ENCODE results near the gene MCMBP. TPM values are rescaled to one million over a fixed set of nuclear protein-coding genes. Genes with fewer than 3 reads are reported as not detected.

Gene MCMBP
- total and polyA plus RNA-seq, 8 donors: 7.5 to 22.8 (median 16.0) TPM

DNA sequence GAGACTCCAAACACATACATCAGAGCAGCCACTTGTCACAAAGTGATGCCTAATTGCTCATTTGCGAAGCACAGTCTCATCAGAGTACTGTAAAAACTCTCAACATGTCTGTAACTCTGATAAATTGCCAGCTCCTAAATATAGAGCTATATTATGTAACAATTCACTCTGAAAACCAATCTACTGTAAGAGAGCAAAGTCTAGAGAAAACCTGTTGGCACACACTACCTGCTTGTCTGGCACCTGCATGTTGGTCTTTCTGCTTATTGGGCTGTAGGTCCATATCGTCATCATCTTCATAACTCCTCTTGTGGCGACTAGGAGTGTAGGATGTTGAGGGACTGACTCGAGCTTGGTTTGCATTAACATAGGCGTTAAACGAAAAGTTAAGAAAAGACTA, 19.8 kb downstream of the MCMBP start:
- Histone ChIP-seq H3K9me3 (no peaks in the 10 kb centered on the region), H3K27ac (no peak overlapping the region), H3K27me3 (no peaks in the 10 kb centered on the region), H3K36me3 (peaks cover 0 to 11% (median 5%) of the 10 kb centered on the region in 3 donors), H3K4me1 (peaks cover 0 to 3% (median 0%) of the 10 kb centered on the region in 3 donors), H3K4me3 (no peak overlapping the region)
- ATAC-seq (peak; percentile 28 to 79 (median 55)), DNase-seq (peak in 1 of 6 donors; percentile 17), FAIRE-seq (peak; percentile 32)
- TF ChIP-seq, protein P1, sequence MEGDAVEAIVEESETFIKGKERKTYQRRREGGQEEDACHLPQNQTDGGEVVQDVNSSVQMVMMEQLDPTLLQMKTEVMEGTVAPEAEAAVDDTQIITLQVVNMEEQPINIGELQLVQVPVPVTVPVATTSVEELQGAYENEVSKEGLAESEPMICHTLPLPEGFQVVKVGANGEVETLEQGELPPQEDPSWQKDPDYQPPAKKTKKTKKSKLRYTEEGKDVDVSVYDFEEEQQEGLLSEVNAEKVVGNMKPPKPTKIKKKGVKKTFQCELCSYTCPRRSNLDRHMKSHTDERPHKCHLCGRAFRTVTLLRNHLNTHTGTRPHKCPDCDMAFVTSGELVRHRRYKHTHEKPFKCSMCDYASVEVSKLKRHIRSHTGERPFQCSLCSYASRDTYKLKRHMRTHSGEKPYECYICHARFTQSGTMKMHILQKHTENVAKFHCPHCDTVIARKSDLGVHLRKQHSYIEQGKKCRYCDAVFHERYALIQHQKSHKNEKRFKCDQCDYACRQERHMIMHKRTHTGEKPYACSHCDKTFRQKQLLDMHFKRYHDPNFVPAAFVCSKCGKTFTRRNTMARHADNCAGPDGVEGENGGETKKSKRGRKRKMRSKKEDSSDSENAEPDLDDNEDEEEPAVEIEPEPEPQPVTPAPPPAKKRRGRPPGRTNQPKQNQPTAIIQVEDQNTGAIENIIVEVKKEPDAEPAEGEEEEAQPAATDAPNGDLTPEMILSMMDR (IDR thresholded peaks at IDR 0.05): no peak
- intact Hi-C loops (cut with DNase I): no loop called here
- 50 to 53% methylated on average over 6 of the region's 6 CpGs for WGBS, 2 donors

GRCh38 chr10:119852277-119852676, 20.4 kb downstream of the MCMBP start:
- intact Hi-C loops (cut with DNase I): no loop called here
- Histone ChIP-seq H3K9me3 (no peaks in the 10 kb centered on the region), H3K36me3 (peaks cover 0 to 11% (median 11%) of the 10 kb centered on the region in 3 donors), H3K4me3 (no peak overlapping the region), H3K4me1 (peaks cover 0 to 3% (median 0%) of the 10 kb centered on the region in 3 donors), H3K27ac (no peak overlapping the region), H3K27me3 (no peaks in the 10 kb centered on the region)
- TF ChIP-seq, protein P1 (IDR thresholded peaks at IDR 0.05): no peak
- FAIRE-seq (no peak), DNase-seq (no peak), ATAC-seq (no peak)
- 95% methylated on average over 6 of the region's 6 CpGs for WGBS, 2 donors

DNA sequence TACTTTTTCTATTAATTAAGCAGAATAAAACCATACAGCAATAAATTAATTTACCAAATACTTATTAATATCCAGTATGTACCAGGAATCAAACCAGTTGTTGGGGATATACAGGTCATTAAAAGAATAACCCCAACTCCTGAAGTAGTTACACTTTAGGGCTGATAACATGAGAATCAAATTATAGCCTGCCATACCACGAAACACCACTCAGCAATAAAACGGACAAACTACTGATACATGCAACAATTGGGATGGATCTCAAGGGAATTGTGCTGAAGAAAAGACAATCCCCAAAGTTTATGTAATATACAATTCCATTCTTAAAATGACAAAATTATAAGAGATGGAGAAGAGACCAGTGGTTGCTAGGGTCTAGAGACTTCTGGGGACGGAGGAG, 22.7 kb downstream of the MCMBP start:
- no peak for ATAC-seq
- intact Hi-C loops (cut with DNase I): no loop called here
- 96 to 98% methylated on average over 3 of the region's 3 CpGs for WGBS, 2 donors
- H3K4me1 ChIP-seq: peaks cover 0 to 3% (median 0%) of the 10 kb centered on the region in 3 donors
- H3K36me3 ChIP-seq: peaks cover 0 to 33% (median 23%) of the 10 kb centered on the region in 3 donors
- TF ChIP-seq, protein P1 (IDR thresholded peaks at IDR 0.05): no peak
- no peak overlapping the region for H3K27ac ChIP-seq
- H3K4me3 ChIP-seq: no peak overlapping the region
- H3K27me3 ChIP-seq: no peaks in the 10 kb centered on the region
- H3K9me3 ChIP-seq: no peaks in the 10 kb centered on the region
- no peak for FAIRE-seq
- no peak for DNase-seq

GRCh38 chr10:119849031-119849789, 23.4 kb downstream of the MCMBP start:
- no peak for ATAC-seq
- 82 to 84% methylated on average over 6 of the region's 6 CpGs for WGBS, 2 donors
- FAIRE-seq: no peak

More at GRCh38 chr10:119849031-119849789, 23.4 kb downstream of the MCMBP start:
- Histone ChIP-seq H3K9me3 (no peaks in the 10 kb centered on the region), H3K4me1 (peaks cover 0 to 3% (median 0%) of the 10 kb centered on the region in 3 donors), H3K27ac (no peak overlapping the region), H3K4me3 (no peak overlapping the region), H3K36me3 (peaks cover 0 to 40% (median 23%) of the 10 kb centered on the region in 3 donors), H3K27me3 (no peaks in the 10 kb centered on the region)
- no peak for DNase-seq
- intact Hi-C loops (cut with DNase I): no loop called here
- TF ChIP-seq, protein P1 (IDR thresholded peaks at IDR 0.05): no peak
